ENCODE measurements around the gene VKORC1L1.
"Not testable (repeated sequence)": the region's sequence is repeated elsewhere in the genome, so short reads cannot be mapped to it uniquely, and the experiment has no call there.

DNA sequence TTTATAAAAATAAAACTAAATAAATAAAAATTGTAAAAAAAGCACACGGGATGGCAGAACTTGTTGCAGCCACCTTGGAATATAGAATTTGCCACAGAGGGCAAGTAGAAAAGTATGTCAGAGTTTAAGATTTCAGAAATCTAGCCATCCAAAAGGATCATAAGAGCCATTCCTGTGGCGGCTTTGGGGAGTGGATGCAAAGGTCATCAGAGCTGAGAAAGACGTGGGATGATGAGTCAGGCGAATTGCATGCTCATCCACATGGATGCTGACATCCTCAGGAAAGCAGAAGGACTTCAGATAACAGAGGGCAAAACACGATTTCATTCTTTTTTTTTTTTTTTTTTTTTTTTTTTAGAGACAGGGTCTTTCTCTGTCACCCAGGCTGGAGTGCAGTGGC, 3.6 kb upstream of the VKORC1L1 start:
- not testable (repeated sequence) for TF ChIP-seq CTCF, POLR2A (IDR thresholded peaks at IDR 0.05)

Data from Peyer's patch (tissue), 4 donors.